Sigmoid colon (tissue), 7 donors: ENCODE results near the gene ACD. TPM values are rescaled to one million over a fixed set of nuclear protein-coding genes. Genes with fewer than 3 reads are reported as not detected.

Source experiments
- DNase-seq: peaks from one replicate; pipeline ENCODE4 v3.0.0-alpha.2; 2019
- H3K27ac ChIP-seq, 4 donors: fragments of 200-600 bp; sonication (generic); one replicate each; pipeline ENCODE4 v1.5.1; 2016 to 2019; ENCODE audit warnings: mild to moderate bottlenecking in 1 of 4
- H3K27me3 ChIP-seq, 3 donors: fragments of 200-600 bp; sonication (generic); one replicate each; pipeline ENCODE4 v1.5.1; 2019; ENCODE audit warnings: mild to moderate bottlenecking in 1 of 3
- H3K36me3 ChIP-seq, 4 donors: fragments of 200-600 bp; sonication (generic); one replicate each; pipeline ENCODE4 v1.5.1; 2016 to 2019
- H3K4me1 ChIP-seq, 4 donors: fragments of 200-600 bp; sonication (generic); one replicate each; pipeline ENCODE4 v1.5.1; 2017 to 2019
- H3K4me3 ChIP-seq, 4 donors: fragments of 200-600 bp; sonication (generic); one replicate each; pipeline ENCODE4 v1.5.1; 2017 to 2019; ENCODE audit warnings: mild to moderate bottlenecking in 2 of 4, moderate library complexity in 1 of 4
- H3K9me3 ChIP-seq, 4 donors: fragments of 200-600 bp in 3 of 4; sonication (generic) in 3 of 4; one replicate each; pipeline versions ENCODE4 v1.5.1 to v1.6.1; 2013 to 2019
- EP300 ChIP-seq, 4 donors: sonication (generic); formaldehyde crosslinking; IDR thresholded peaks; one replicate each; pipeline ENCODE4 v1.6.1; 2017; ENCODE audit warnings: antibody characterized with exemption in 4 of 4
- POLR2A ChIP-seq, 2 donors: fragments of 450-650 bp; IDR thresholded peaks; one replicate each; pipeline ENCODE4 v1.6.1; 2016; ENCODE audit warnings: antibody characterized with exemption in 2 of 2, mild to moderate bottlenecking in 2 of 2, moderate library complexity in 2 of 2
- POLR2AphosphoS5 ChIP-seq, 4 donors: sonication (generic); formaldehyde crosslinking; IDR thresholded peaks; one replicate each; pipeline ENCODE4 v1.6.1; 2017; ENCODE audit warnings: antibody characterized with exemption in 4 of 4
- WGBS, 2 donors: extraction: QIAGEN DNeasy Blood & Tissue Kit; methylation state at CpG; one replicate each; pipeline ENCODE4 v1.1.7; 2013; 5-methylcytosine and 5-hydroxymethylcytosine counted together
- intact Hi-C: fragments of 100-400 bp; cut with DNase I; formaldehyde crosslinking; loops from one replicate; pipeline ENCODE4 v1.15.1; 2023
- polyA plus RNA-seq, 3 donors: library from polyadenylated mRNA; stranded (reverse); fragments of 200-250 nt; gene quantifications; one replicate each; pipeline ENCODE4 v1.2.3, GENCODE V29; 2013
- total RNA-seq, 4 donors: library from RNA; depleted of rRNA; stranded (reverse); fragments of >200 nt; gene quantifications; one replicate each; pipeline ENCODE4 v1.1.0, GENCODE V29; 2016
- TF ChIP-seq, protein P1 (sequence below), 4 experiments: fragments of 450-650 bp in 3 of 4; fragments of 200-600 bp in 1 of 4; IDR thresholded peaks; one replicate each; pipeline ENCODE4 v1.5.1; 2016 to 2019; ENCODE audit warnings: antibody characterized with exemption in 4 of 4, mild to moderate bottlenecking in 3 of 4, moderate library complexity in 2 of 4
- donor health status: healthy with polysubstance abuse.
- donor health status: Bipolar disorder and iron deficiency.
- donor health status: healthy.

ACD gene
- total and polyA plus RNA-seq, 7 donors: 7.4 to 20.6 (median 17.8) TPM

DNA sequence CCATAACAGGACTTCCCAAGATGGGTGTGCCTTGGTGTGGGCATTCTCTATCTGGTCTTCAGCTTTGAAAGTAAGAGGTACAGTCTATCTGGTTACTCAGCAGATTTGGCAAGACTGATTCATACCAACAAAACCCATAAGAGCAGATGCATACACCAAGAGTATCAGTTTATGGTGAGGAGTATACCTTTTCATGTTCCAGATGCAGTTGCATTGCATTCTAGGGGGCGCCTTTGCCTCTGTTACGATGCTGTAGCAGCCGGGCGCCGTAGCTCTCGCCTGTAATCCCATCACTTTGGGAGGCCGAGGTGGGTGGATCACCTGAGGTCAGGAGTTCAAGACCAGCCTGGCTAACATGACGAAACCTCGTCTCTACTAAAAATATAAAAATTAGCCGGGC, 46.3 kb downstream of the ACD start:
- no peaks in the 10 kb centered on the region for H3K27me3 ChIP-seq
- H3K4me1 ChIP-seq: no peaks in the 10 kb centered on the region
- DNase-seq: peak; percentile 22
- no peak for TF ChIP-seq POLR2AphosphoS5 (IDR thresholded peaks at IDR 0.05)
- TF ChIP-seq, protein P1, sequence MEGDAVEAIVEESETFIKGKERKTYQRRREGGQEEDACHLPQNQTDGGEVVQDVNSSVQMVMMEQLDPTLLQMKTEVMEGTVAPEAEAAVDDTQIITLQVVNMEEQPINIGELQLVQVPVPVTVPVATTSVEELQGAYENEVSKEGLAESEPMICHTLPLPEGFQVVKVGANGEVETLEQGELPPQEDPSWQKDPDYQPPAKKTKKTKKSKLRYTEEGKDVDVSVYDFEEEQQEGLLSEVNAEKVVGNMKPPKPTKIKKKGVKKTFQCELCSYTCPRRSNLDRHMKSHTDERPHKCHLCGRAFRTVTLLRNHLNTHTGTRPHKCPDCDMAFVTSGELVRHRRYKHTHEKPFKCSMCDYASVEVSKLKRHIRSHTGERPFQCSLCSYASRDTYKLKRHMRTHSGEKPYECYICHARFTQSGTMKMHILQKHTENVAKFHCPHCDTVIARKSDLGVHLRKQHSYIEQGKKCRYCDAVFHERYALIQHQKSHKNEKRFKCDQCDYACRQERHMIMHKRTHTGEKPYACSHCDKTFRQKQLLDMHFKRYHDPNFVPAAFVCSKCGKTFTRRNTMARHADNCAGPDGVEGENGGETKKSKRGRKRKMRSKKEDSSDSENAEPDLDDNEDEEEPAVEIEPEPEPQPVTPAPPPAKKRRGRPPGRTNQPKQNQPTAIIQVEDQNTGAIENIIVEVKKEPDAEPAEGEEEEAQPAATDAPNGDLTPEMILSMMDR (IDR thresholded peaks at IDR 0.05): no peak
- TF ChIP-seq POLR2A (IDR thresholded peaks at IDR 0.05): no peak
- TF ChIP-seq EP300 (IDR thresholded peaks at IDR 0.05): no peak
- H3K27ac ChIP-seq: no peak overlapping the region
- WGBS, 2 donors: 93 to 95% methylated on average over 10 of the region's 10 CpGs
- H3K4me3 ChIP-seq: no peak overlapping the region
- H3K9me3 ChIP-seq: no peaks in the 10 kb centered on the region
- intact Hi-C loops: loop anchor here (10.0 kb wide), 1 partner anchor 171 kb away; no protein-coding TSS in a partner anchor
- peaks cover 4 to 76% (median 29%) of the 10 kb centered on the region in 4 donors for H3K36me3 ChIP-seq

DNA sequence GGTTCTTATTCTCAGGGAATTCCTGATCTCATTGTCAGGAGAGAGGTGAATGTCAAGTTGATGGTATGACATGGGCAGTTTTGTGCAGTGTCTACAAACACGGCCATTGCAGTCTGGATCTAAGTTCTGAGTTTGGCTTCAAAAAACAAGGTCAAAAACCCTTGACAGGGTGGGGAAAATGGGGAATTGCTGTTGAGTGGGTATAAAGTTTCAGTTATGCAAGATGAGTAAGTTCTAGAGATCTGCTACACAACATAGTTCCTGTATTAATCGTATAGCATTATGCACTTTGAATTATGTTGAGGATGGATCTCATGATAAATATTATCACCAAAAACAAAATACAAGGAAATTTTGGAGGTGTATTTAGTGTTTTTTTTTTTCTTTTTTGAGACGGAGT, 51.7 kb downstream of the ACD start:
- no peak overlapping the region for H3K27ac ChIP-seq
- H3K4me3 ChIP-seq: no peak overlapping the region
- no peaks in the 10 kb centered on the region for H3K27me3 ChIP-seq
- TF ChIP-seq POLR2A (IDR thresholded peaks at IDR 0.05) (no peak), EP300 (IDR thresholded peaks at IDR 0.05) (no peak), POLR2AphosphoS5 (IDR thresholded peaks at IDR 0.05) (no peak)
- TF ChIP-seq, protein P1 (IDR thresholded peaks at IDR 0.05): no peak
- H3K4me1 ChIP-seq: no peaks in the 10 kb centered on the region
- DNase-seq: no peak
- WGBS, 2 donors: 83 to 90% methylated on average over 3 of the region's 3 CpGs
- H3K9me3 ChIP-seq: no peaks in the 10 kb centered on the region
- H3K36me3 ChIP-seq: peaks cover 0 to 27% (median 11%) of the 10 kb centered on the region in 4 donors
- intact Hi-C loops: no loop called here

Other genes with a start within 250 kb of the ACD start
- 10 to 100 TPM; 12.7 to 18.3 (median 16.1) TPM for gene ZDHHC1, start 243.8 kb downstream of the ACD start, total RNA-seq
- 1 to 10 TPM; 4.2 to 6.6 (median 4.4) TPM for gene ZDHHC1, start 243.8 kb downstream of the ACD start, polyA plus RNA-seq
- gene HSD11B2, start 229.1 kb downstream of the ACD start, total RNA-seq: 1 to 10 TPM in 2 of 4 donors, under 1 TPM in 1, not detected in 1; 0.14 to 3.9 (median 1.4) TPM
- 100 to 1,000 TPM in 1 of 3 donors, 10 to 100 TPM in 2; 88.3 to 353 (median 90.4) TPM for gene HSD11B2, start 229.1 kb downstream of the ACD start, polyA plus RNA-seq
- gene ATP6V0D1, start 179.1 kb downstream of the ACD start, total RNA-seq: 100 to 1,000 TPM in 2 of 4 donors, 10 to 100 TPM in 2; 70.3 to 112 (median 93.6) TPM
- 100 to 1,000 TPM; 214 to 287 (median 231) TPM for gene ATP6V0D1, start 179.1 kb downstream of the ACD start, polyA plus RNA-seq
- not detected for gene AGRP, start 176.7 kb downstream of the ACD start, total RNA-seq
- gene AGRP, start 176.7 kb downstream of the ACD start, polyA plus RNA-seq: not detected
- 10 to 100 TPM; 23.9 to 60.9 (median 35.2) TPM for gene RIPOR1, start 131.4 kb downstream of the ACD start, total RNA-seq
- 10 to 100 TPM; 10.2 to 26.7 (median 11.8) TPM for gene RIPOR1, start 131.4 kb downstream of the ACD start, polyA plus RNA-seq
- 10 to 100 TPM; 29.2 to 45.7 (median 35.8) TPM for gene CTCF, start 97.7 kb downstream of the ACD start, total RNA-seq
- 10 to 100 TPM; 25.8 to 28.8 (median 27.5) TPM for gene CTCF, start 97.7 kb downstream of the ACD start, polyA plus RNA-seq
- gene CARMIL2, start 15.1 kb downstream of the ACD start, total RNA-seq: 1 to 10 TPM in 1 of 4 donors, under 1 TPM in 3; 0.36 to 1.5 (median 0.75) TPM
- 10 to 100 TPM in 1 of 3 donors, under 1 TPM in 1, not detected in 1; 0.23 to 20.7 TPM for gene CARMIL2, start 15.1 kb downstream of the ACD start, polyA plus RNA-seq
- gene PARD6A, start 700 bp upstream of the ACD start, total RNA-seq: 10 to 100 TPM; 12.8 to 16.6 (median 14.0) TPM
- gene PARD6A, start 700 bp upstream of the ACD start, polyA plus RNA-seq: 1 to 10 TPM; 4.2 to 8.3 (median 4.4) TPM
- gene ENKD1, start 6.5 kb upstream of the ACD start, total RNA-seq: 10 to 100 TPM; 21.0 to 27.0 (median 23.2) TPM
- gene ENKD1, start 6.5 kb upstream of the ACD start, polyA plus RNA-seq: 10 to 100 TPM in 1 of 3 donors, 1 to 10 TPM in 2; 6.9 to 16.2 (median 9.0) TPM
- 10 to 100 TPM in 3 of 4 donors, 1 to 10 TPM in 1; 8.6 to 26.1 (median 21.9) TPM for gene C16orf86, start 6.6 kb upstream of the ACD start, total RNA-seq
- gene C16orf86, start 6.6 kb upstream of the ACD start, polyA plus RNA-seq: 1 to 10 TPM in 2 of 3 donors, under 1 TPM in 1; 0.46 to 5.0 (median 1.8) TPM
- gene GFOD2, start 59.1 kb upstream of the ACD start, total RNA-seq: 10 to 100 TPM in 2 of 4 donors, 1 to 10 TPM in 2; 8.1 to 19.1 (median 11.1) TPM
- gene GFOD2, start 59.1 kb upstream of the ACD start, polyA plus RNA-seq: 10 to 100 TPM; 13.8 to 19.5 (median 15.5) TPM
- 1 to 10 TPM; 7.1 to 10.0 (median 7.6) TPM for gene RANBP10, start 146.3 kb upstream of the ACD start, total RNA-seq
- gene RANBP10, start 146.3 kb upstream of the ACD start, polyA plus RNA-seq: 10 to 100 TPM in 1 of 3 donors, 1 to 10 TPM in 2; 4.2 to 15.5 (median 4.6) TPM
- gene TSNAXIP1, start 146.6 kb upstream of the ACD start, total RNA-seq: 1 to 10 TPM; 1.1 to 2.9 (median 1.8) TPM
- gene TSNAXIP1, start 146.6 kb upstream of the ACD start, polyA plus RNA-seq: under 1 TPM in 2 of 3 donors, not detected in 1; 0.60 to 0.92 TPM
- 10 to 100 TPM; 63.9 to 85.6 (median 75.2) TPM for gene THAP11, start 182.1 kb upstream of the ACD start, total RNA-seq
- gene THAP11, start 182.1 kb upstream of the ACD start, polyA plus RNA-seq: 10 to 100 TPM; 16.2 to 23.4 (median 20.8) TPM
- gene NUTF2, start 186.7 kb upstream of the ACD start, total RNA-seq: 100 to 1,000 TPM in 1 of 4 donors, 10 to 100 TPM in 3; 50.8 to 106 (median 85.4) TPM
- gene NUTF2, start 186.7 kb upstream of the ACD start, polyA plus RNA-seq: 100 to 1,000 TPM in 1 of 3 donors, 10 to 100 TPM in 2; 93.8 to 115 (median 99.7) TPM
- 10 to 100 TPM; 27.5 to 53.7 (median 41.8) TPM for gene CENPT, start 187.4 kb upstream of the ACD start, total RNA-seq
- 10 to 100 TPM in 2 of 3 donors, 1 to 10 TPM in 1; 9.6 to 38.3 (median 19.0) TPM for gene CENPT, start 187.4 kb upstream of the ACD start, polyA plus RNA-seq
- gene EDC4, start 212.8 kb upstream of the ACD start, total RNA-seq: 10 to 100 TPM; 24.5 to 42.4 (median 32.2) TPM
- 10 to 100 TPM; 28.8 to 48.9 (median 42.3) TPM for gene EDC4, start 212.8 kb upstream of the ACD start, polyA plus RNA-seq
- gene NRN1L, start 224.6 kb upstream of the ACD start, total RNA-seq: not detected
- gene NRN1L, start 224.6 kb upstream of the ACD start, polyA plus RNA-seq: 1 to 10 TPM in 1 of 3 donors, not detected in 2; 1.1 TPM
- 10 to 100 TPM; 13.9 to 20.8 (median 17.2) TPM for gene PSKH1, start 233.0 kb upstream of the ACD start, total RNA-seq
- gene PSKH1, start 233.0 kb upstream of the ACD start, polyA plus RNA-seq: 10 to 100 TPM; 22.2 to 29.2 (median 26.8) TPM